ENCODE results near the gene IL17C.

DNA sequence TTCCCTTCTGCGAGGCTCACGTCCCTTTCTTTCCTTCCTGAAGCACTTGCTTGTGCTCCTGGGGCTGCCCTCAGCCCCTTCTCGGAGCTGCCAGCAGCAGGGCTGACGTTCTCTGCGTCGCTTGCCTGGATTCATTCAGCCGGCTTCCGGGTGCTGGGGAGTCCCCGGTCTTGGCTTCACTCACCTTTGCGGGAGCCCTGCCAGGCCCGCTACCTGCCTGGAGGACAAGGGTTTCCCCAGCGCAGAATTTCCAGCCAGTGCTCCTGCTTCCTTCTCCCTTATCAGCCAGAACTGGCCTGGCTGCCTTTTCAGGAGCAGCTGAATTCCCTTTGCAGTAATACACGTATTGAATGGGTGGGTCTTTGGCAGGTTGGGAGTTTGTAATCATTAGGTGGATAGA is 22.1 kb upstream of the IL17C start:
- no peak for TF ChIP-seq CTCF (IDR thresholded peaks at IDR 0.05)
- TF ChIP-seq POLR2A (IDR thresholded peaks at IDR 0.05), result no peak
